ENCODE measurements around the gene UNC5C. TPM values are rescaled to one million over a fixed set of nuclear protein-coding genes. Genes with fewer than 3 reads are reported as not detected.

The UNC5C gene
- total RNA-seq, 1 donor from 2014 or later = 1.7 TPM

- intact Hi-C loops (cut with DNase I) = no loop called here
Measured at GRCh38 chr4:95422436-95422835, 126.3 kb downstream of the UNC5C start.

GRCh38 chr4:95421869-95422268, 126.9 kb downstream of the UNC5C start:
- intact Hi-C loops (cut with DNase I) = no loop called here
- no peak for DNase-seq (ENCODE audit: low spot score)

More at GRCh38 chr4:95422436-95422835, 126.3 kb downstream of the UNC5C start:
- DNase-seq (ENCODE audit: low spot score) = no peak

- intact Hi-C loops (cut with DNase I) = no loop called here
- DNase-seq (ENCODE audit: low spot score) = no peak
Measured at GRCh38 chr4:95417531-95417930, 131.2 kb downstream of the UNC5C start.

- no peak for DNase-seq (ENCODE audit: low spot score)
- intact Hi-C loops (cut with DNase I) = no loop called here
Measured at GRCh38 chr4:95415346-95415771, 133.4 kb downstream of the UNC5C start.

GRCh38 chr4:95411371-95412088, 137.2 kb downstream of the UNC5C start:
- DNase-seq (ENCODE audit: low spot score) = no peak
- intact Hi-C loops (cut with DNase I) = no loop called here

GRCh38 chr4:95410387-95410977, 138.3 kb downstream of the UNC5C start:
- intact Hi-C loops (cut with DNase I) = no loop called here
- DNase-seq (ENCODE audit: low spot score) = no peak

GRCh38 chr4:95409750-95410149, 139.0 kb downstream of the UNC5C start:
- no peak for DNase-seq (ENCODE audit: low spot score)
- intact Hi-C loops (cut with DNase I) = no loop called here

- intact Hi-C loops (cut with DNase I) = no loop called here
- no peak for DNase-seq (ENCODE audit: low spot score)
Measured at GRCh38 chr4:95409127-95409526, 139.6 kb downstream of the UNC5C start.

GRCh38 chr4:95402299-95402698, 146.5 kb downstream of the UNC5C start:
- intact Hi-C loops (cut with DNase I) = no loop called here
- DNase-seq (ENCODE audit: low spot score) = no peak

- intact Hi-C loops (cut with DNase I) = no loop called here
- DNase-seq (ENCODE audit: low spot score) = no peak
Measured at GRCh38 chr4:95398217-95398616, 150.6 kb downstream of the UNC5C start.

- intact Hi-C loops (cut with DNase I) = no loop called here
- no peak for DNase-seq (ENCODE audit: low spot score)
Measured at GRCh38 chr4:95394752-95395306, 153.9 kb downstream of the UNC5C start.

- intact Hi-C loops (cut with DNase I) = no loop called here
- DNase-seq (ENCODE audit: low spot score) = no peak
Measured at GRCh38 chr4:95393821-95394220, 155.0 kb downstream of the UNC5C start.

- intact Hi-C loops (cut with DNase I) = no loop called here
- DNase-seq (ENCODE audit: low spot score) = no peak
Measured at GRCh38 chr4:95388911-95389310, 159.9 kb downstream of the UNC5C start.

- intact Hi-C loops (cut with DNase I) = no loop called here
Measured at GRCh38 chr4:95387719-95388118, 161.1 kb downstream of the UNC5C start.

GRCh38 chr4:95386410-95386809, 162.4 kb downstream of the UNC5C start:
- intact Hi-C loops (cut with DNase I) = no loop called here
- DNase-seq (ENCODE audit: low spot score) = no peak

More at GRCh38 chr4:95387719-95388118, 161.1 kb downstream of the UNC5C start:
- no peak for DNase-seq (ENCODE audit: low spot score)

GRCh38 chr4:95381843-95382580, 166.8 kb downstream of the UNC5C start:
- DNase-seq (ENCODE audit: low spot score) = no peak
- intact Hi-C loops (cut with DNase I) = no loop called here

- DNase-seq (ENCODE audit: low spot score) = no peak
- intact Hi-C loops (cut with DNase I) = no loop called here
Measured at GRCh38 chr4:95379633-95380032, 169.1 kb downstream of the UNC5C start.

GRCh38 chr4:95377366-95377900, 171.3 kb downstream of the UNC5C start:
- intact Hi-C loops (cut with DNase I) = no loop called here
- DNase-seq (ENCODE audit: low spot score) = no peak

GRCh38 chr4:95371476-95372224, 177.1 kb downstream of the UNC5C start:
- intact Hi-C loops (cut with DNase I) = no loop called here
- no peak for DNase-seq (ENCODE audit: low spot score)

All from cardiac septum (tissue), 1 donor.